GM11168 (cell line): ENCODE data around the gene GAB1.
"Not testable (repeated sequence)": the region's sequence is repeated elsewhere in the genome, so short reads cannot be mapped to it uniquely, and the experiment has no call there.

Experiments
- in situ Hi-C: fragments of 300-500 bp; cut with MboI; formaldehyde crosslinking; loops from one replicate; pipeline ENCODE4 v1.12.0; 2022; ENCODE audit warnings: low sequenced_read_pairs; ENCODE audit not compliant: unreplicated experiment

Gene GAB1

DNA sequence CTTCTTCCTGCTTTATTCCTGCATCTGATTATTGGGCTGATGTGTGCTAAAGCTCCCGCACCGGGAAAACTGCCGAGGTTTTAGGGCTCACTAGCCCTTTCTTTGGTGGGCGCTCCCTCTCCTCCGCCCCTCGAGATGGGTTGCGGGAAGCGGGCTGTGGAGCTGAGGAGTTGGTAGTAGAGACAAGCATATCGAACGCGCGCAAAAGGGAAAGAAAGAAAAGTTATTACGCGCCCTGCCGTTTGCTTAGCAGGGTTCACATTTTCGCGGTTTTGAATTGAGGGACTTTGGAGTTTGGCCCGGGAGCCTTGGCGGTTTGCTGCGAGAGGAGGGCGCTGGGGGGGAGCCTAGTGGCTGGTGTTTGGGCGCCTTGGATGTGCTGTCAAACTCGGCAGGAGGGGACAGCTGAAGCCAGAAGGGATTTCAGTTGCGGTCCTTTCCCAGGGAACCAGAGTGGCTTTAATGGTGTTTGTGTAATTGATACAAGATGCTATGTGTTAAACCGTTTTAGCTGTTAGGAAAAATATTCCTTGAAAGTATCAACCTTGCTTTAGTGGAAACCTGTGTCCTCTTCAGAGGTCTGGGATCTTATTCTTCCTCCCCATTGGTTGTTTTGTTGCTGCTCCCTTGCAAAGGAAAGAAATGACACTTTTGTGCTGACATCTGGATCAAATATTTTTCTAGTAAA is 1.1 kb downstream of the GAB1 start:
- in situ Hi-C loops = no loop called here

DNA sequence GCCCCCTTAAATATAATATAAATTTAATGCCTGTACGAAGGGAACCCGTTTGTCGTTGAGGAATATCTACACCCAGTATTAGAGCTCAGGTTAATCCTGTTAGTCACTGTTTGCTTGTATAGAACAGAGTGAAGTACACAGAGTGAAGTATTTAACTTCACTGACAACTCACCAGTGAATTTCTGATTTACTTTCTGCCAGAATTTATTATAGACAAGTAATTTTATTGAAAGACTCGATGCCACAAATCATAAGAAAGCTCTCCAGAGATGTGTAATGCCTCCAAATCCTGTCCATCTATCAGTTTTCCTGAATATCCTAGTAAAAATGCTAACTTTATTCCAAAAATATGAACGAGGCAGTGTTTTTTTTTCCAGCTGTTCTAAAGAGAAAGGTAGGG is 1.6 kb downstream of the GAB1 start:
- in situ Hi-C loops = no loop called here

DNA sequence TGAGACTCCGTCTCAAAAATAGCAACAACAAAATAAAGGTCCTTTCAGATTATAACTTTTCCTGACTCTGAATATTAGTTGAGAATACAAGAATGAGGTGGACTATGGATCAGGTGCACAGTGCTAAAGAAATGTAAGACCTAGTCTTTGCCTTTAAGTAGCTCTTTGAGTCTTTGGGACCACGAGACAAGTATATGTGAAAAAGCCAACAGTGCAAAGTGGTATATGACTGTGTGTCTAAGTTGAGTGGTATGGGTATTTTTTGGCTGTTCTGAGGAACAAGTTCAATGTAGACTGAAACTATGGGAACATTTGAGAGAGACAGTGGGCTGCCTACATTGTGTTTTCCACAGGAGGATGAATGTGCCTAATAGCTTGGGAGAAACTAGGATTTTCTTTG is 2.8 kb downstream of the GAB1 start:
- in situ Hi-C loops = no loop called here

DNA sequence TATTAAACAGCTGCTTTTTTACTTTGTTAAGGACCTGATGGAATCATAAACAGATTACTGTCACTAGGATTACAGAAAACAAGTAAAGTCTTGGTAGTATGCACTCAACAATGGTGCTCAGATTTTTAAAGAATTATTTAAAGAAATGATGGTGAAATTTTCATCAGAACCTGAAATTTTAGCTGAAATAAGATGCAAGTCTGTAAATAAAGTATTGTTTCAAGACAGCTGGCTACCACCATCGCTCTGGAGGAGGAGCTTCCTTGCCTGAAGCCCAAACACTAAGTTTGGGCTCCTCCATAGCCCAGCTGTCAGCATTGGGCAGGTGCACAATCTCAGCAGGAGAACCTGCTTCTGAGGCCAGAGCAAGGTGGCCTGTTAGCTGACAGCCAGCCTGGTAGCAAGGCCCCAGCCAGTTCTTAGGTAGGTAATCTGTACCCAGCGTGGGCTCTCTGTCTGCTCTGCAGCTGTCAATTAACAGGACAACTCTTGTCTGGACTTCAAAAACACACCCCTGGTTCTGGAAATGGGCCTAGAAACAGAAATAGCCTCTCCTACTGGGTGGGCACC is 4.6 kb downstream of the GAB1 start:
- in situ Hi-C loops = no loop called here

DNA sequence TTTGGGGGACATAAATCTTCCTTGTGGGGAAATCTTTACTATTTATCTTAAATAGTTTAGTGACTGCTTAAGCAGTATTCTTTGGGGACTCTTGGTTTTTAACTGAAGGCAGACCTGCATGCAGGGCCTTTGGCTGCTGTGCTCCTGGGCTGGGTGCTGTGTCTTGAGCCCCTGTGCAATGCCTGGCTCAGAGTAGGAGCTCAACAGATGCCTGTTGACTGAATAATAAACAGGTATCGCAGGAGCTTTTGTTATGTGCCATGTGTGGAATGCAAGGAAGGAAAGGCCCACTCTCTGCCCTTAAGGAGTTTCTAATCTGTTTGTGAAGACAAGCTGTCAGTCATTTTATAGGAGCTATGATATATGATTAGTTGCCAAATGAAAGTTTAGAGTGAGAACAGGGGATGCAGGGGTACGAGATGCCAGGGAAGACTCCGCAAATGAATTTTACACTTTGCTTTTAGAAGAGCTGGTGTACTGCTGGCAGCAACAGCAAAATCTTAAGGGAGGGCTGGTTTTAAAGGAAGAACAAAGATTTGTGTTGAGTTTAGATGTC is 6.7 kb downstream of the GAB1 start:
- in situ Hi-C loops = no loop called here

DNA sequence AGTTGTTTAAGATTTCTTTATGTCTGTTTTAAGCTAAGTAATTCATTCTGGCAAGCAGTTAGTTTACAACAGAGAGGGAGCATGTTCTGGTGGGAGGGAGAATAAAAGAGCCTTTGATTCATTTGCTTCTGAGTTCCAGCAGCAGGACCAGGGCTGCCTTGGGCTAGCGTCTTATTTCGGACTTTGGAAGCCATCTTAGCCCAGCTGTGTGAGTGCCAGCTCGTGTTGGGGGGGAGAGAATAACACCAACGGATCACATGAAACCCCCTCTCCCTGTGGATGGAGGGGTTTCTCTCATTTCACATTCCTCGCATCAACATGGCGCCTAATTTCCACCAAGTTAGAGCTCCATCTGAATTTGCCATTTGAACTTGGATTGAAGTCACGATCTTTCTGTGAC is 7.4 kb downstream of the GAB1 start:
- in situ Hi-C loops = no loop called here

DNA sequence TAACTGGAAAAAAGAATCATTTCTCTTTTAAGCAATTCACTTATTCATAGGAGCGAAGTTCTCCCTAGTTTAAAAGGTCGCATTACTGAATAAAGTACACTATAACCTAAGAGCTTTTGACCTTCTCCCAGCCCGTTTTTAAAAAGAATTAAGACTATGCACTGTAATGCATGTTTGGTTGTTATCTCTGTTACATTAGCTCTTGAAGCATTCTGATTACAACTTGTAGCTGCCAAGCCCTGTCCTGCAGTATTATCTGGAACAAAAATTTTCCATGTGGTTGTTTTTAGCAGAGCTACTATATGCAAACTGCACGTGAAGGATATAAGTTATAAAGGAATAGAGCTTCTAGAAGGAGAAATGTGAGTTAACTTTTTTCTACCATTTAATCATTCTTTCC is 8.1 kb downstream of the GAB1 start:
- in situ Hi-C loops = no loop called here

GRCh38 chr4:143345356-143345755 is 8.7 kb downstream of the GAB1 start:
- in situ Hi-C loops = no loop called here

DNA sequence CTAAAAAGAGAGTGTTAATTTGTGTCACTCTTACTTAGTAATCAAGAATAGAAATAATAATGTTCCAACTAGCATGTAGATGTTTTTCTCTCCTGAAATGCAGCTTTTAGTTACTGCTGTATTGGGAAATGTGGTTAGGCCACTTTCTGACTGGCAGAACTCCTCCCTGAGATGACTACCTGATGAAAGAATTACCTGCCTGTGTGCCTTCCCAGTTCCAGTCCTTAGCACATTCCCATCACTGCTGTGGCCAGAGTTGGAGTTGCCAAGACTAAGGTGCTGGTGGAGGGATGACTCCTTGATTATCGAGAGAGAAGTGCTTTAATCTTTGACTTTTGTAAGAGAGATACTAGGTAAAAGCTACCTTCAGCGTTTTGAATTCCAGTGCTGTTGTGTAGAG is 9.5 kb downstream of the GAB1 start:
- in situ Hi-C loops = no loop called here

- in situ Hi-C loops = no loop called here
These were observed 10.9 kb downstream of the GAB1 start for GRCh38 chr4:143347484-143348111.

DNA sequence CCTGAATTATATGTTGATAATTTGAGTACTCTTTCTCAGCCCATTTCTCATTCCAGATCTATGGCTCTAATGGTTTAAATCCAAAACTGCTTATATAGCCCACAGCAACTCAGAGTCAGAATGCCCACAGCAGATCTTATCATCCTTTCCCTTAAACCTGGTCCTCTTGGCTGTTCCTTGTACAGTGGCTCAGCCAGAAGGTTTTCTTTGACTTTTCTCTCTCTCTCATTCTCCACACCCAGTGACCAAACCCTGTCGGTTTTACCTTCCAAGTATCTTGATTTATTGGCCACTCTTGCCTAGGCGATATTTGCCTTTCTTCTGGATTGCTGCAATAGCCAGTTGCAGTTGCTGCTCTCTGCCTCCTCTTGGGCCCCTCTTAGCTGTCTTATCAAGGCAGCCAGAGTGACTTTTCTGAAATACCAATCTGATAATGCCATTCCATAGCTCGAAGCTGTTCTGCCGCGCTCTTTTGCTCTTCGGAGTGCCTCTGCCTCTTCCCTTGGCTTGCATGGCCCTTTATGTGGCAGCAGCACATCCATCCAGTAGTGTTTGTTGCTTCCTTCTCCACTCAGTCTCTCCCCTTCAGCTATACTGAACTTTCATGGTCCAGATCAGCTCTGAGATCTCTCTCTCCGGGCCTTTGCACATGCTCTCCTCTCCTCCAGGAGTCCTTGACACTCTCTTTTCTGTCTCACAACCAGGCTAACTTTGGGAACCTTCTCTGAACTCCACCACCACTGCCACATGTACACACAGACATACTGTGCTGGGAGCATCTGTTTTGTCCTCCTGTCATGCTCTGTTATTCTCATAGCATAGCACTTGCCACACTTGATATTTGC is 11.8 kb downstream of the GAB1 start:
- in situ Hi-C loops = no loop called here

GRCh38 chr4:143349858-143350527 is 13.3 kb downstream of the GAB1 start:
- in situ Hi-C loops = not testable (repeated sequence)

- in situ Hi-C loops = no loop called here
These were observed 14.5 kb downstream of the GAB1 start for GRCh38 chr4:143351149-143351691.

GRCh38 chr4:143351774-143352451 is 15.2 kb downstream of the GAB1 start:
- in situ Hi-C loops = no loop called here

- in situ Hi-C loops = no loop called here
These were observed 16.0 kb downstream of the GAB1 start for GRCh38 chr4:143352720-143353119.

DNA sequence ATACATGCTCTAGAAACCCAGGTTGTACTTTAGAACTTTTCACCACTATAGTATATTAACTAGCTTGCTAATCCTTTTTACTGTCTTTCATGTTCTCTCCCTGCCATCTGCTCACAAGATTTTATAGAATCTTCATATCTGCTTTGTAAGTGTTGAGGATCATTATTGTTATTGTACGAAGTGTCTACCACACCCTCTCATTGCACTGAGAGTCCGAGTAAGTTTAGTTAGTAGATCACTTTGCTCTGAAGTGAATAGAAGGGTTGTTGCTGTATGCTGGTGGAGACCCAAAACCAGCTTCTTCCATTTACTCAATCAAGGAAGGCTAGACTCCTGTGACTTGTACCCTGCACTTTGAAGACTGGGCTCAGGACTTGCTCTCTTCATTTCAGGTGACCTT is 17.1 kb downstream of the GAB1 start:
- in situ Hi-C loops = no loop called here

GRCh38 chr4:143354990-143355389 is 18.3 kb downstream of the GAB1 start:
- in situ Hi-C loops = no loop called here

DNA sequence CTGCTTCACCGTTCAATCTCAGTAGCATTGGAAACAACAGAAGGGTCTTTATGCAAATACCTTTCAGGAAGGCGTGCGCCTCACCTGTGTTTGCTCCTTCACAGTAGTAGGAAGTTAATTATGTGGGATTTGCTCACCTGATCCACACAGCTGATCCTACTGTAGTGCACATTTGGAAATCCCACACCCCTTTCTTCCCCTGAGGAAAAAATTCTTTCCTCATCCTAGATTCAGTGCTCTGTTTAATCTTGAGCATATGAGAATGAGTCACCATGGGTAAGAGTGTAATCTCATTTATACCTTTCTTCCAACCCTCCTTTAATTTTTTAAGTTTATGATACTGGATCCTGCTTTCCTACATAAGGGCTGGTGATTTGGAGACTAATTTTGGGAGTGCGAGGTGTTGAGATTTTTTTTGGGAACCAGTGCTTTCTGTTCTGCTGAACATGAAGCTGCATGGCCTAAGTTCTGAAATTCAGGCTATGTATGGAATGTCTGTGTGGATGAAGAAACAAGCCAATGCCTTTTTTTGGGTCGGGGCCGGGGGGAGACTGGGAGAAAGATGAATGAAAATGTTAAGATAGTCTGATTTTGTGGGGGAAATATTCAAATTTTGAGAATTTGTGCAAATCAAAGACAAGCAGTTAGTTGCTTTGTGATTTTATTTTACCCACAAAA is 19.0 kb downstream of the GAB1 start:
- in situ Hi-C loops = no loop called here

DNA sequence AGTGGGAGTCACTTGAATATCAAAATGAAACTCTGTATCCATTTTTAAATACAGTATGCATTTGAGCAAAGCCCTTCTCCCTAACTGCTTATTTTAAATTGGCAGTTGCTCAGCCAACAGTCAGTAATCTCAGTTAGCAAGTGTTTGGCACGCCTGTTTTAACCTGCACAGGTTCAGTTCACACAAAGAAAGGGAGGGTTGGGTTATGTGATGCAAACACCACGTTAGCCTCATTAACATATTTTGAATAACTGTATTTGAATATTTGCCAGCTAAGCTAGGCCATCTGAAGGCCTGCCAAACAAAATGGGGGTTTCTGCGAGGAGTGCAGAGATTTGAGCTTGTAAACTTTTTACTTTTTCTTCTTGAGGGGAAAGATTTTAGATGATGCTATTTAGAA is 19.8 kb downstream of the GAB1 start:
- in situ Hi-C loops = no loop called here
